ENCODE data around the gene INSM1. TPM values are rescaled to one million over a fixed set of nuclear protein-coding genes. Genes with fewer than 3 reads are reported as not detected.

INSM1 gene
- total and polyA plus RNA-seq, 2 donors (not counting 3 experiments of a cell fraction or from before 2014, with no cell fraction given): not detected

DNA sequence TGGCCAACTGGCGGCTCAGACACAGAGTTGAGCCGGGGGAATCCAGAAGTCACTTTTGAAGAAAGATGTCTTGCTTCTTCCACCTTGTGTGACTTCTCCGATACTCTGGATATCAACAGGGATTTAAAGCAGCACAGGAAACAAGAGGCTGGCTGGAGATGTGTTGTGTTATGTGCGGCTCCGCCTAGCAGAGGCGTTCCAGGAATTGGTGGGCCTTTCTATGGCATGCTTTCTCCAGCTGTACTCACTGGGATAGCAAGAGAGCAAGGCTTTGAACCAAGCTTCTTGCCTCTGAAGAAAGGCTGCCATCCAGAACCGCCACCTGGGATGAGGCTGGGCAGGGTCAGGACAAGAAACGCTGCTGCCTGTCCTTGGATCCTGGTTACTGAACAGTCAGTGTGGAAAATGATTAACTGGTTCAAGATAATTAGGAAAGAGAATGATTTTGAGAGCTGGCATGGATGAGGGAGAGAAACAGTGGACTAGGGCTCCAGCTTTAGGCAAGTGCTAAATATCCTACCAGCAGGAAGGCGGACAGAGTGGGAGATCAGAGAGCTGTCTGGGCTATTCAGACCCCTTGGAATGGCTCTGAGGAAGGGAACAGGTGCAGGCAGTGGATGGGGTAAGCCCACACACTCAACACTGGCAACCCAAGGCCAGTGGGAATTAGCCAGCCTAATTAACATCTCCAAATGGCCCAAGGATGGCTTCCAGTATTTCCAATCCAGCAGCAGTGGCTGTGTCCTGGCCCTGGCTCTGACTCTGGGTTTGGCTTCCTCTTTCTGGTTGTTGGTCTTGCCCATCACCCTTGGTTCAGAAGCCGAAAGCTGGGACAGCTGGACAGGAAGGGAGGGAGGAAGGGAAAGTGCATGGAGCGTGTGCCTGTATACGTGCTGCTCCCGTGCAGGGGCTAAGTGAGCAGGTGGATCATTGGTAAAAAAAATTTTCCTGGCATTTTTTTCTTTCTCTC is 31.9 kb downstream of the INSM1 start:
- intact Hi-C loops (cut with micrococcal nuclease) (no loop called here), dilution Hi-C loops (cut with MboI; ENCODE audit: extremely low pct_ligation_motif_present, low sequenced_read_pairs) (no loop called here)
- FAIRE-seq: no peak
- Histone ChIP-seq H4K20me1 (replicated peaks; ENCODE audit: control insufficient read depth, extremely low read depth, insufficient read depth, low read length) (no peaks in the 10 kb centered on the region), H3K36me3 (ENCODE audit: control insufficient read depth in 2 of 2, extremely low read depth in 1 of 2, insufficient read depth in 2 of 2, low read length in 2 of 2) (peaks cover 0 to 5% of the 10 kb centered on the region in 2 experiments), H3K4me2 (ENCODE audit: insufficient read depth, low read length) (no peak overlapping the region), H3K9me3 (replicated peaks; ENCODE audit: control insufficient read depth, insufficient read depth, low read length) (no peaks in the 10 kb centered on the region), H2AFZ (ENCODE audit: low read depth, low read length) (no peak overlapping the region), H3K79me2 (ENCODE audit: control insufficient read depth, insufficient read depth, low read length) (no peaks in the 10 kb centered on the region), H3K4me3 (replicated peaks in 1 of 3; ENCODE audit: insufficient read depth in 1 of 3, low read depth in 1 of 3, low read length in 3 of 3) (no peak overlapping the region), H3K4me1 (ENCODE audit: control insufficient read depth, extremely low read depth, insufficient read depth, low read length) (no peaks in the 10 kb centered on the region), H3K27me3 (ENCODE audit: control insufficient read depth in 2 of 2, insufficient read depth in 2 of 2, low read length in 2 of 2) (no peaks in the 10 kb centered on the region), H3K9ac (replicated peaks; ENCODE audit: extremely low read depth, insufficient read depth, low read length) (no peak overlapping the region), H3K9me1 (replicated peaks; ENCODE audit: control insufficient read depth, extremely low read depth, insufficient read depth, low read length) (no peaks in the 10 kb centered on the region), H3K27ac (ENCODE audit: insufficient read depth, low read depth, low read length) (no peak overlapping the region)
- POLR2A ChIA-PET: no interaction called here
- BruUV-seq (replicated peaks): no TSS peak
- no peak for DNase-seq (ENCODE audit: low read depth, low spot score)
- TF ChIP-seq POLR2AphosphoS5 (IDR thresholded peaks at IDR 0.05; ENCODE audit: insufficient read depth, low read depth, low read length) (no peak), JUN (IDR thresholded peaks at IDR 0.05; ENCODE audit: borderline replicate concordance, insufficient read depth, insufficient read length, low read depth) (no peak), EZH2 (IDR thresholded peaks at IDR 0.05; ENCODE audit: borderline replicate concordance, low read depth, low read length, severe bottlenecking) (no peak), FOS (IDR thresholded peaks at IDR 0.05; ENCODE audit: borderline replicate concordance, insufficient read depth, low read length) (no peak), MYC (IDR thresholded peaks at IDR 0.05; ENCODE audit: low read depth, low read length) (no peak), GATA2 (IDR thresholded peaks at IDR 0.05; ENCODE audit: insufficient read depth, insufficient read length, low read depth, low read length) (no peak), POLR2A (IDR thresholded peaks at IDR 0.05; ENCODE audit: low read depth, low read length) (no peak)
- TF ChIP-seq, protein P1, sequence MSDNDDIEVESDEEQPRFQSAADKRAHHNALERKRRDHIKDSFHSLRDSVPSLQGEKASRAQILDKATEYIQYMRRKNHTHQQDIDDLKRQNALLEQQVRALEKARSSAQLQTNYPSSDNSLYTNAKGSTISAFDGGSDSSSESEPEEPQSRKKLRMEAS (IDR thresholded peaks at IDR 0.05; ENCODE audit: insufficient read depth, insufficient read length): no peak
- TF ChIP-seq, protein P2, sequence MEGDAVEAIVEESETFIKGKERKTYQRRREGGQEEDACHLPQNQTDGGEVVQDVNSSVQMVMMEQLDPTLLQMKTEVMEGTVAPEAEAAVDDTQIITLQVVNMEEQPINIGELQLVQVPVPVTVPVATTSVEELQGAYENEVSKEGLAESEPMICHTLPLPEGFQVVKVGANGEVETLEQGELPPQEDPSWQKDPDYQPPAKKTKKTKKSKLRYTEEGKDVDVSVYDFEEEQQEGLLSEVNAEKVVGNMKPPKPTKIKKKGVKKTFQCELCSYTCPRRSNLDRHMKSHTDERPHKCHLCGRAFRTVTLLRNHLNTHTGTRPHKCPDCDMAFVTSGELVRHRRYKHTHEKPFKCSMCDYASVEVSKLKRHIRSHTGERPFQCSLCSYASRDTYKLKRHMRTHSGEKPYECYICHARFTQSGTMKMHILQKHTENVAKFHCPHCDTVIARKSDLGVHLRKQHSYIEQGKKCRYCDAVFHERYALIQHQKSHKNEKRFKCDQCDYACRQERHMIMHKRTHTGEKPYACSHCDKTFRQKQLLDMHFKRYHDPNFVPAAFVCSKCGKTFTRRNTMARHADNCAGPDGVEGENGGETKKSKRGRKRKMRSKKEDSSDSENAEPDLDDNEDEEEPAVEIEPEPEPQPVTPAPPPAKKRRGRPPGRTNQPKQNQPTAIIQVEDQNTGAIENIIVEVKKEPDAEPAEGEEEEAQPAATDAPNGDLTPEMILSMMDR (IDR thresholded peaks at IDR 0.05; ENCODE audit: extremely low read depth in 1 of 2, insufficient read depth in 1 of 2, low read depth in 1 of 2, low read length in 2 of 2): no peak
- CTCF ChIA-PET: no interaction called here

Data from endothelial cell of umbilical vein (primary cell).